Hematopoietic multipotent progenitor cell treated with erythropoietin and hydrocortisone succinate and interleukin-3 and kit ligand, for 6 days (in vitro differentiated cells): ENCODE measurements around the gene LGALS1.
A peak's percentile ranks its signal among the peaks of the same experiment; 100 is the strongest.
"Not testable (repeated sequence)": the region's sequence is repeated elsewhere in the genome, so short reads cannot be mapped to it uniquely, and the experiment has no call there.

ENCODE experiments used
- DNase-seq: peaks from one replicate; pipeline ENCODE4 v3.0.0-alpha.2; 2015

The LGALS1 gene

DNA sequence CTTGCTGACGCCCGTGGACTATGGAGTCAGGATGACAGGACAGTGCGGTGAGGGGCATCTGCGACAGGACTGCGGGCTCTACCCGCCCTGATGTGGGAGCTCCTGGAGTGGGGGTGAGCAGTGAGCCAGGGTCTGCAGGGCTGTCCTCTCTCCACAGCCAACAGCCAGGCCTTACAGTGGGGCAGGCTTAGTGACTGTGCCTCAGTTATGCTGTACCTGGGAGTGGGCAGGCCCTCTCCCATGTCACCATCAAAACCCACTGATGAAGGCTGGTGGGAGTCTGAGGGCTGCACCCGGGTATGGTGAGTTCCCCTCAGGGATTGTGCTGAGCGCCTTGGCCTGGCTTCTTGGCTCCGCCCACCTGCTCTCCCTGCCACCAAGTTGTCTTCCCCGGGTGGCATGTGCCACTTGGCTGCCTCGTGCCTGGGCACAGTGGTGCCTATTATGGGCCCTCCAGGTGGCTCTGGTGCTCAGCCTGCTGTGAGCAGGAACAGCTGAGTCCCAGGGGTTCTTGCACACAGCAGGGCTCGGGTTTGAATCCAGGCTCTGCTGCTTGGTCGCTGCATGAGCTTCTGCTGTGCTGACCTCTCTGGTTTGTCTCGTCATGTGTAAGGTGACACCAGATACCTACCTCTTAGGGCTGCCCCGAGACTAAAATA is 17.3 kb downstream of the LGALS1 start:
- DNase-seq = no peak

DNA sequence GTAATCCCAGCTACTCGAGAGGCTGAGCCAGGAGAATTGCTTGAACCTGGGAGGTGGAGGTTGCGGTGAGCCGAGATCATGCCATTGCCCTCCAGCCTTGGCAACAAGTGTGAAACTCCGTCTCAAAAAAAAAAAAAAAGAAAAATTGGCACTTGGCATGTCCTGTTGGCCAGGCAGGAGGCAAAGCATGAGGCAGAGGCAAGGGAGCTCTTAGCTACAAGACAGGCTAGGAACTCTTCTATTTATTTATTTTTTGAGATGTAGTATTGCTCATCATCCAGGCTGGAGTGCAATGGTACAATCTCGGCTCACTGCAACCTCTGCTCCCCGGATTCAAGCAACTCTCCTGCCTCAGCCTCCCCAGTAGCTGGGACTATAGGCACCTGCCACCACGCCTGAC is 18.7 kb downstream of the LGALS1 start:
- not testable (repeated sequence) for DNase-seq

DNA sequence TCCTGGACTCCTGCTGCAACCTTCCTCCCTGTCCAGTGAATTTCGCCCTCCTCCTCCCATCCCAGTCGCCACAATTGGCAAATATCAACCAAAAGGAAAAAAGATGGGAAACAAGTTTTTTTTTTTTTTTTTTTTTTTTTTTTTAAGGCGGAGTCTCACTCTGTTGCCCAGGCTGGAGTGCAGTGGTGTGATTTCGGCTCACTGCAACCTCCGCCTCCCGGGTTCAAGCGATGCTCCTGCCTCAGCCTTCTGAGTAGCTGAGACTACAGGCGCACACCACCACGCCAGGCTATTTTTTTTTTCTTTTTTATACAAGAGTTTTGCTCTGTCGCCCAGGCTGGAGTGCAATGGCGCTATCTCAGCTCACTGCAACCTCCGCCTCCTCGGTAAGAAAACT is 20.8 kb downstream of the LGALS1 start:
- not testable (repeated sequence) for DNase-seq

DNA sequence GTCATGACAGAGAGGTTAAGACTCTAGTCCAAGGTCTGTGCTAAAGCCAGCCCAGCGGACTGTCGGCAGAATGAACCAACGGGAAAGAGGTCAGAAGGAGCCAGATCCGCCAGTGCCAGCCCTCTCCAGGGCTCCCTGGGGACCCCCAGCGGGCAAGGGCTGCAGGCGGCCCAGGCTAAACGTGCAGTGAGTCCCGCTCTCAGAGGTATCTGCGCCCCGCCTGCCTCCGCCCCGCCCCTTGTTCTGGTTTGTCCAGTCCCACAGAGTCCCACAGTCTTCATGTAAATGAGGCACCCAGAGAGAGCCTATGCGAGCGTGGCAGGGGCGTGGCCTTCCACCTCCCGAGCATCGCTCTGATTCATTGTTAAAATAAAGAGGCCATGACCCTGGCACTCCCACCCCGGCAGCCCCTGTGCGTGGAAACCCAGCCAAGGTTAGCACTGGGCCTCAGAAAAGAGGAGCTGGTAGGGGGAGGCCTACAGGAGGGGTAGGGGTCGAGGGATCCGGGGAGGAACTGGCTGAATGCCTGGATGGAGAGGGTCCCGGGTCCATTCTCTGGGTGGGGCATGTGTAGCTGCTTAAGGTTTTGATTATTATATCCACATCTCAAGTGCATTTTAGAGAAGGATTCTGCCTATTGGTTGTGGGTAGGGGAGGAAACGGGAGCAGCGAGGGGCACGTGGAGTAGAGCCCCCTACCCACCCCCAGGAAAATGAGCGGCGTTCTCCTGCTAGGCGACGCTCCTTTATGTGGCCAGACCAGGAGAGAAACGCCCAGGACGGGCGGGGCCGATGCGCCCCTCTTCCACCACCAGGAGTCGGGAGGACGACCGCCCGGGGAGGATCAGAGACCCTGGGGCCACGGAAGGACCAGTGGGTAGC is 21.5 kb downstream of the LGALS1 start, which contains the start of gene TRIOBP:
TSS of gene TRIOBP (plus strand) at position 392 of the 881 bp plus-strand sequence. CDS start 4,318 bp downstream, outside the sequence.
- peak; percentile 99 for DNase-seq

DNA sequence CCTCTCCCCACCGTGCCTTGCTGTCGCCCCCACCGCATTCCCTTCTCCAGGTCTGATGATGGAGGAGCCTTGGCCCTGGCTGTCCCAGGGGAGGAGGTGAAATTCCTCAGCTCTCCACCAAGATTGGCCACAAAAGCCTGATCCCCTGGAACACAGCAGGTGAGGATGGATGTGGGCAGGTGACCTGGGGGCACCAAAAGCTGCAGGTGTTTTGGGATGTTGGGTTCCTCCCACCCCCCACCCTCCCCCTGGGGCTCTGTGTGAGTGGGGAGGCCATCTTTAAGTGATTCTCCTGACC is 22.1 kb downstream of the LGALS1 start:
- no peak for DNase-seq

DNA sequence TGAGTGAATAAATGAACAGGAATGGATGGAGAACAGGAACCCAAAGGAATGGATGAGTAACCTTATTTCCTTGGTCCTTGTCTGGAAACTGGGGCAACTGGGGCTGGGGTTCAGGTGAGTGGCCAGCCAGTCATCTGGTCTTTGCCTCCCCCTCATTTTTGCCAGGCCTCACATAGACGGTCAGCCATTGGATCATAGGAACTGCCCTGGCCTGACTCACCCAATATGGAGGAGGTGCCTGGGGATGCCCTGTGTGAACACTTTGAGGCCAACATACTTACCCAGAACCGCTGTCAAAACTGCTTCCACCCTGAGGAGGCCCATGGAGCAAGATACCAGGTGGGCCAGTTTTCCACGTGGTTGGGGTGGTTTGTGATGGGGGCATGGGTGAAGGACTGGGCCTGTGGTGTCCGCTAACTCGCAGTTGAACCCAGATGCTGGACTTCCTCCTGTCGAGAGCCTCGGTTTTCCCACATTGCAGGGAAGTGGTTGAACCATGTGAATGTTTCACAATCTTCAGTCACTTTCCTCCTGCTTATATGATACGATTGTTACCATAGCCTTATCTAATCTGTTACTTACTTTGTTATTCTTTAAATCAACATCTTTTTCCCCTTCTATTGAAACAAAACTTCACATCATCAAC is 25.8 kb downstream of the LGALS1 start:
- DNase-seq = peak; percentile 63

DNA sequence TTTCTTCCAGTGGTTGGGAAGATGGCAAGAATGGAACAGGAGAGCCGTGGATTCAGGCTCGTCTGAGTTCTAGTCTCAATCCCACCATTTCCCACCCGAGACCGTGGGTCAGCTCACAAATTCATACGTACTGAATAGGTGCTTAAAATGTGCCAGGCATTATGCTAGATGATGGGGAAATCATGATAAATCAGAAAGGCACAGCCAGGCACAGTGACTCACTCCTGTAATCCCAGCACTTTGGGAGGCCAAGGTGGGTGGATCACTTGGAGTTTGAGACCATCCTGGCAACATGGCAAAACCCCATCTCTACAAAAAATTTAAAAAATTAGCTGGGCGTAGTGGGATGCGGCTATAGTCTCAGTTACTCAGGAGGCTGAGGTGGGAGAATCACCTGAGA is 28.5 kb downstream of the LGALS1 start:
- no peak for DNase-seq

DNA sequence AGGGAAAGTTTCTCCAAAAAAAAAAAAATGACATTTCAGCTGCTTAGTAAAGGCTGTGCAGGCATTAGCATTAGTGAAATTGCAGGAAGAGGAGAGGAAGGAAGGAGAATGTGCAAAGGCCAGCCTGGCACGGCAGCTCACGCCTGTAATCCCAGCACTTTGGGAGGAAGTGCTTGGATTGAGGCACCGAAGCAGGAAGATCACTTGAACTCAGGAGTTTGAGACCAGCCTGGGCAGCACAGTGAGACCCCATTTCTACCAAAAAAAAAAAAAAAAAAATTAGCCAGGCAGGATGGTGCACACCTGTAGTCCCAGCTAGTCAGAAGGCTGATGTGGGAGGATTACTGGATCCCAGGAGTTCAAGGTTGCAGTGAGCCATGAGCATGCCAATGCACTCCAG is 29.2 kb downstream of the LGALS1 start:
- no peak for DNase-seq

DNA sequence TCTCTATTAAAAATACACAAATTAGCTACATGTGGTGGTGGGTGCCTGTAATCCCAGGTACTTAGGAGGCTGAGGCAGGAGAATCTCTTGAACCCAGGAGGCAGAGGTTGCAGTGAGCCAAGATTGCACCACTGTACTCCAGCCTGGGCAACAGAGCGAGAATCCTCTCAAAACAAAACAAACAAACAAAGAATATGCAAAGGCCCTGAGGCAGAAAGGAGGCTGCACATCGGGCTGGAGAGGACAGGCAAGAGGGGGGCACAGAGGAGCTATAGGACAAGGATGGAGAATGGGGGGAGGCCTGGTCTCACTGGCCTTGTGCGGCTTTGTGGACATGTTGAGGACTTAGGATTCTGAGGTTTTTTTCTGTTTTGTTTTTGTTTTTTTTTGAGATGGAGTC is 29.8 kb downstream of the LGALS1 start:
- DNase-seq = no peak

DNA sequence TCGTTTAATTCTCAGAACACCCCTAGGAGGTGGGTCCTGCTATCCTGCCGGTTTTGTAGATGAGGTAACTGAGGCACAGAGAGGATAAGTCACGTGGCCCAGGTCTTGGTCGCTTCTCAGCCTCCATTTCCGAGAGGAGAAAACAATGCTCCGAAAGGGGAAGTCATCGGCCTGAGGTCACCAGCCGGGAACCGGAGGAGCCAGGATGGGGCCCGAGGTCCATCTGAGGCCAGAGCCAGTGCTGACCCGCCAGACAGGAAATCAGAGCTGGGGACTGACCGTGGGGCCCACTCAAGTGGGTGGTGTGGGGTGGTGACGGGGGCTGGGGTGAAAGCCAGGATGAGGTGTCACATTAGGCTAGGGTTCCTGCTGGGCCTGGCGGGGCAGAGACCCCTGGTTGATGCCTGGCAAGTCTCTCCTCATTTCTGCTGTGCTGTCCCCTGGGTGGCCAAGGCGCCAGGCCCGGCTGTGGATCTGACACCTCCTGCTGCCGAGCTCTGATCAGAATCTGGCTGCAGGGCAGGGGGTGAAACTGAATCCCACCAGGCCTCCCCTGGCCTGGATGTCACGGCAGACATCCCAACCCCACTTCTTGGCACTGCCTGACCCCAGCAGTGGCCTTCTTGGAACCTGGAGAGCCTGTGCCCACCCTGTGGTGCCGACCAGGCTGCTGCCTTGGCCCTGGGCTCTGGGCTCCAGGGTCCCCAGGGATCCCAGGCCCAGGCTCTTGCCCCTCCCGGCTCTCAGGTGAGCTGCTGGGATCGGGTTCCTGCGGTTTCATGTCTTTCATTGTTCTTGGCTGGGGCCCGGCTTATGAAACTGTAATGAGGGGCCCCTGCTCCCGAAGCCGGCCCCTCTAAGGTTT is 33.4 kb downstream of the LGALS1 start:
- no peak for DNase-seq

DNA sequence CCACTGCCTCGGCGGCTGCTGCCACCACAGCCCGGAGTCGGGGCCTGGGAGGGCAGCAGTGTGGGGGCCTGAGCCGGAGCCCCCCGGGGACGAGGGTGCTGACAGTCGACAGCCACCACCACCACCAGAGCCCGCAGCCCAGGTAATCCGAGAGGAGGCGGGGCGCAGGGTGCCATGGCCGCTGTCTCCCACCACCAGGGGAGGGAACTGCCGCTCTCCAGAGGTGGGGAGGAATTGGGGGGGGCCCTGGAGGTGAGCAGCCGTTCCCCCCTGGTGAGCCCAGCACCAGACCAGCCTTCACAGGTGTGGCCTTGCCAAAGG is 34.0 kb downstream of the LGALS1 start:
- no peak for DNase-seq

DNA sequence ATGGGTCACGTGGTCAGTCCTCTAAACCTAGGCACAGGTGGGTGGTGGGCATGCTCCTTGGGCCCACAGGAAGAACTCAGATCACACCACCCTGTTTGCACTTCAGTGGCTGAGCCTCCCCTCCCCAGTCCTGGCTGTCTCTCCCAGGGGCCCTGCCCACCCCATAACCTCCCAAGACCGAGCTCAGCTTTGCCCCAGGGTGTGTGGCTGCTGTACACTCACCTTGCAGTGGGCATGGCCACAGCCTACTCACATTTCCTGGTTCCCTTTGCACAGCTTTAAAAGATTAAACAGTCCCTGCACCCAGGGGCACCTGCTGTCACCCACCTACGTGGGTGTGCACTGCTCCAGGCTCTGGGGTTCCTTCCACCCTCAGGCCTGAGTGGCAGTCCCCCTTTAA is 35.2 kb downstream of the LGALS1 start:
- no peak for DNase-seq

DNA sequence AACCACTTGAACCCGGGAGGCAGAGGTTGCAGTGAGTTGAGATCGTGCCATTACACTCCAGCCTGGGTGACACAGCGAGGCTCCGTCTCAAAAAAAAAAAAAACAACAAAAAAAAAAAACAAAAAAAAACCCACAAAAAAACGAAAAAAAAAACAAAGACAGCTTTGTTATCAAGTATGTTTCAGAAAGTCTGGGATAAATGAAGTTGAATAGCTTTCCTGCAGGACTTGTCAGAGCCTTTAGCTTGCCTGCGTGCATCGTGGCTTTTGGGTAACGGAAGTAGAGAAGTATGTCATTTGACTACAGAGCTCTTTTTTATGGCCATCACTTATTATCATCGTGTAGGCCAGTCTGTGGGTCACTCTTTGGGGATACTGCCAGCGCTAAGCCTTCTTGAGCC is 36.1 kb downstream of the LGALS1 start:
- DNase-seq = no peak

DNA sequence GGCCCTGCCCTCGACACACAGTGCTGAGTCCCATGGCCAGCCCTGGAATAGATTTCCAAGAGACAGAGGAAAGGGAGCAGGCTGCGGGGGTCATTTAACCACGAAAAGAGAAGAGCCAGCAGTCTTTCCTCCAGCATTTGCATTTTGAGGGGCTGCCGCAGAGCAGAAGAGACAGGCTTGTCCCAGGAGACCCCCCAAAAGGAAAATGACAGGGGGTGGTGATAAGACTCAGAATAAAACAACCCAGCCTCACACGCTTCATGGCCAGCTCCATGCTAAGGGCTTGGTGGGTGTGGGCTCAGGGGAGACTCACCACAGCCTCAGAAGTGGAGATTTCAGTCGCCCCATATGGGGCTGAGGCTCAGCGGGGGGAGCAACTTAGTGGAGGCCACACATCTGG is 38.3 kb downstream of the LGALS1 start:
- no peak for DNase-seq

DNA sequence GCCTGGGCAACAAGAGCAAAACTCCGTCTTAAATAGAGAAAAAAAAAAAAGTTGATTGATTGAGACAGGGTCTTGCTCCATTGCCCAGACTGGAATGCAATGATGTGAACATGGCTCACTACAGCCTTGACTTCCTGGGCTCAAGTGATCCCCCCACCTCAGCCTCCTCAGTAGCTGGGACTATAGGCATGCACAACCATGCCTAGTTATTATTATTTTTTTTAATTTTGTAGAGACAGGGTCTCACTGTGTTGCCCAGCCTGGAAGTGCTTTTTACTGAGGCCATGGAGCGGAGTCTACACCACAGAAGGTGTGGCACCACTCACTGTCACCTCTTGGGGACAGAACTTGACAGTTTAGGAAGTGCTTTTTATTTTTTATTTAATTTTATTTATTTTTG is 39.2 kb downstream of the LGALS1 start:
- no peak for DNase-seq

DNA sequence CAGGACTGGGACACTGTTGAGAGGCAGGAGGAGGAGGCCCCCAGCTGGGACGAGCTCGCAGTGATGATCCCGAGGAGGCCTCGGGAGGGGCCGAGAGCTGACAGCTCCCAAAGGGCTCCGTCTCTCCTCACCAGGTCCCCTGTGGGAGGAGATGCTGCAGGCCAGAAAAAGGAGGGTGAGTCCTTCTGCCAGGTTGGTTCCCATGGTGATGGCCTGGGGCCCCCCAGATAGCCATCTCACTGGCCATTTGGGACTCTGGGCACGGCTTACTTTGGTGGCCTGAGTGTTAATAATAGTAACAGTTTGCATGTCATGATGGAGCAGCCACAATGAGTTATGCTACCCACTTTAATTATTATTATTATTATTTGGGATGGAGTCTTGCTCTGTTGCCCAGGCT is 40.3 kb downstream of the LGALS1 start:
- no peak for DNase-seq

DNA sequence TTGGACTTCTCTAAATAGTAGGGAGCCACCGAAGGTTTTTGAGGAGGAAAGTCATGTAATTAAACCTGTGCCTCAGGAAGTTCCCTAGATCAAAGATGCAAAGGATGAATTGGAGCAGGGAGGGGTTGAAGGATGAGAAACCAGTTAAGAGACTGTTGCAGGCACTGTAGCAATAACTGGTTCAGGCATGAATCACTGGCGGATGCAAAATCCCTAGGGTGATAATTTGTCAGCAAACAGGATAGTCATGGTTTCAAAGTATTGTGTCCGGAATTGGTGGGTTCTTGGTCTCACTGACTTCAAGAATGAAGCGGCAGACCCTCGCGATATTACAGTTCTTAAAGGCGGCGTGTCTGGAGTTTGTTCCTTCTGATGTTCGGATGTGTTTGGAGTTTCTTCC is 41.3 kb downstream of the LGALS1 start:
- DNase-seq = no peak

DNA sequence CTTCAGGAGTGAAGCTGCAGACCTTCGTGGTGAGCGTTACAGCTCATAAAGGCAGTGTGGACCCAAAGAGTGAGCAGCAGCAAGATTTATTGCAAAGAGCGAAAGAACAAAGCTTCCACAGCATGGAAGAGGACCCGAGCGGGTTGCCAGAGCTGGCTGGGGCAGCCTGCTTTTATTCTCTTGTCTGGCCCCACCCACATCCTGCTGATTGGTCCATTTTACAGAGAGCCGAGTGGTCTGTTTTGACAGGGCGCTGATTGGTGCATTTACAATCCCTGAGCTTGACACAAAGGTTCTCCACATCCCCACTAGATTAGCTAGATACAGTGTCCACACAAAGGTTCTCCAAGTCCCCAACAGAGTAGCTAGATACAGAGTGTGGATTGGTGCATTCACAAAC is 41.8 kb downstream of the LGALS1 start:
- not testable (repeated sequence) for DNase-seq

DNA sequence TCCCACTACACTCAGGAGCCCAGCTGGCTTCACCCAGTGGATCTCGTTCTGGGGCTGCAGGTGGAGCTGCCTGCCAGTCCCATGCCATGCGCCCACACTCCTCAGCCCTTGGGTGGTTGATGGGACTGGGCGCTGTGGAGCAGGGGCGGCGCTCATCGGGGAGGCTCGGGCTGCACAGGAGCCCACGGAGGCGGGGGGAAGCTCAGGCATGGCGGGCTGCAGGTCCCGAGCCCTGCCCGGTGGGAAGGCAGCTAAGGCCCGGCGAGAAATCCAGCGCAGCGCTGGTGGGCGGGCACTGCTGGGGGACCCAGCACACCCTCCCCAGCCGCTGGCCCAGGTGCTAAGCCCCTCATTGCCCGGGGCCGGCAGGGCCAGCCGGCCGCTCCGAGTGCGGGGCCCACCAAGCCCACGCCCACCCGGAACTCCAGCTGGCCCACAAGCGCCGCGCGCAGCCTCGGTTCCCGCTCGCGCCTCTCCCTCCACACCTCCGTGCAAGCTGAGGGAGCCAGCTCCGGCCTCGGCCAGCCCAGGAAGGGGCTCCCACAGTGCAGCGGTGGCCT is 42.4 kb downstream of the LGALS1 start:
- DNase-seq = not testable (repeated sequence)

DNA sequence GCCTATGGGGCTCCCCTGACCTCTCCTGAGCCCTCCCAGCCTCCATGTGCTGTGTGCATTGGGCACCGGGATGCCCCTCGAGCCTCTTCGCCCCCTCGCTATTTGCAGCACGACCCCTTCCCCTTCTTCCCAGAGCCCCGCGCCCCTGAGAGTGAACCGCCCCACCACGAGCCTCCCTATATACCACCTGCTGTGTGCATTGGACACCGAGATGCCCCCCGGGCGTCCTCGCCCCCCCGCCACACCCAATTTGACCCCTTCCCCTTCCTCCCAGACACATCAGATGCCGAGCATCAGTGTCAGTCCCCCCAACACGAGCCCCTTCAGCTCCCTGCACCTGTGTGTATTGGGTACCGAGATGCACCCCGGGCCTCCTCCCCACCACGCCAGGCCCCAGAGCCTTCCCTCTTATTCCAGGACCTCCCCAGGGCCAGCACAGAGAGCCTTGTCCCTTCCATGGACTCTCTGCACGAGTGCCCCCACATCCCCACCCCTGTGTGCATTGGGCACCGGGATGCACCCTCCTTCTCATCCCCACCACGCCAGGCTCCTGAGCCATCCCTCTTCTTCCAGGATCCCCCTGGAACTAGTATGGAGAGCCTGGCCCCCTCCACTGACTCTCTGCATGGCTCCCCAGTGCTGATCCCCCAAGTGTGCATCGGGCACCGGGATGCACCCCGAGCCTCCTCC is 50.3 kb downstream of the LGALS1 start:
- DNase-seq = no peak

DNA sequence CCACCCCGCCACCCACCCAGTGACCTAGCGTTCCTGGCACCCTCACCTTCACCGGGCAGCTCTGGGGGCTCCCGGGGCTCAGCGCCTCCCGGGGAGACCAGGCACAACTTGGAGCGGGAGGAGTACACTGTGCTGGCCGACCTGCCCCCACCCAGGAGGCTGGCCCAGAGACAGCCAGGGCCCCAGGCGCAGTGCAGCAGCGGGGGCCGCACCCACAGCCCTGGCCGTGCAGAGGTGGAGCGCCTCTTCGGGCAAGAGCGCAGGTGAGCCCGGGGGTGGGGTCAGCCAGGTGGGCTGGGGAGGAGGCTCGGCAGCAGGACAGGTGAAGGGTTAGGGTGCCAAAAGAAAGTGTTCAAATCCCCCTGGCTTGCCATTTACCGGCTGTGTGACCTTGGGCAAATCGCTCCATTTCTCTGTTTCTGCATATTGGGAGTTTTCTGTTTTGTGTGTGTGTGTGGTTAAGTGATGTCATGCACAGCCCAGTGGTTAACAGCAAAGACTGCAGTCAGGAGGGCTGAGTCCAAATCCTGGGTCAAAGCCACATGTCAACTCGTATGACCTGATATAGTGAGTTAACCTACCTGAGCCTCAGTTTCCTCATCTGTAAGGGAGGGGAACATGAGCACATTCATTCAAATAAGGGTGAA is 50.9 kb downstream of the LGALS1 start:
- peak; percentile 63 for DNase-seq

DNA sequence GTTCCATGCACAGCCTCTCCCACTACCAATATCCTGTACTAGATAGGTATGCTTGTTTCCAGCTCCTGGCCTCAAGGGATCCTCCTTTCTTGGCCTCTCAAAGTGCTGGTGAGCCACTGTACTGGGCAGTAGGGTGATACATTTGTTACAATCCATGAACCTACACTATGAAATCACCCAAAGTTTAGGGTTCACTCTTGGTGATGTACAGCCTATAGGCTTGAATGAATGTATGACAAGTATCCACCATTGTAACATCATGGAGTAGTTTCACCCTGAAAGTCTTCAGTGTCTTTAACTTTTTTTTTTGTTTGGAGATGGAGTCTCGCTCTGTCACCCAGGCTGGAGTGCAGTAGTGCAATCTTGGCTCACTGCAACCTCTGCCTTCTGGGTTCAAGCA is 53.2 kb downstream of the LGALS1 start:
- DNase-seq = no peak
